Liver (tissue), 9 donors: ENCODE measurements around the gene TRIM17. TPM values are rescaled to one million over a fixed set of nuclear protein-coding genes. Genes with fewer than 3 reads are reported as not detected.

Experiments used
- DNase-seq: peaks from one replicate; pipeline ENCODE4 v3.0.0-alpha.2; 2017; ENCODE audit warnings: low spot score
- H3K27ac ChIP-seq, 2 donors: one replicate each; pipeline ENCODE4 v1.7.0; 2013; ENCODE audit warnings: inconsistent platforms in 2 of 2, low read length in 2 of 2, control low read depth in 1 of 2, low read depth in 1 of 2, mild to moderate bottlenecking in 1 of 2
- H3K27me3 ChIP-seq, 4 donors: one replicate each; pipeline versions ENCODE4 v1.6.1 to v1.7.0; 2013; ENCODE audit warnings: low read length in 3 of 4, inconsistent platforms in 1 of 4, mild to moderate bottlenecking in 1 of 4, moderate library complexity in 1 of 4; ENCODE audit not compliant: control insufficient read depth in 4 of 4, insufficient read depth in 4 of 4
- H3K36me3 ChIP-seq, 4 donors: one replicate each; pipeline versions ENCODE4 v1.6.1 to v1.7.0; 2013; ENCODE audit warnings: low read length in 3 of 4, mild to moderate bottlenecking in 3 of 4, low read depth in 1 of 4, moderate library complexity in 1 of 4; ENCODE audit not compliant: control insufficient read depth in 4 of 4, insufficient read depth in 3 of 4
- H3K4me1 ChIP-seq, 4 donors: one replicate each; pipeline versions ENCODE4 v1.6.1 to v1.7.0; 2013; ENCODE audit warnings: low read length in 3 of 4, mild to moderate bottlenecking in 3 of 4, moderate library complexity in 1 of 4; ENCODE audit not compliant: control insufficient read depth in 4 of 4, insufficient read depth in 4 of 4
- H3K4me3 ChIP-seq, 3 donors: one replicate each; pipeline versions ENCODE4 v1.6.1 to v1.7.0; 2013; ENCODE audit warnings: low read length in 3 of 3, control low read depth in 1 of 3, low read depth in 1 of 3, mild to moderate bottlenecking in 1 of 3
- H3K9ac ChIP-seq, 2 donors: one replicate each; pipeline ENCODE4 v1.7.0; 2013; ENCODE audit warnings: low read length in 2 of 2, mild to moderate bottlenecking in 2 of 2, moderate library complexity in 2 of 2, control low read depth in 1 of 2, low read depth in 1 of 2
- H3K9me3 ChIP-seq, 4 donors: one replicate each; pipeline versions ENCODE4 v1.6.1 to v1.7.0; 2013; ENCODE audit warnings: low read length in 3 of 4; ENCODE audit not compliant: control insufficient read depth in 4 of 4
- EGR1 ChIP-seq, 2 donors: IDR thresholded peaks; 2 replicates each; pipeline ENCODE4 v1.6.1; 2016 to 2018; ENCODE audit warnings: antibody characterized with exemption in 2 of 2, low read depth in 2 of 2
- FOXA1 ChIP-seq: IDR thresholded peaks from 2 replicates; pipeline ENCODE4 v1.6.1; 2016; ENCODE audit warnings: antibody characterized with exemption
- FOXA2 ChIP-seq: IDR thresholded peaks from 2 replicates; pipeline ENCODE4 v1.6.1; 2016; ENCODE audit warnings: antibody characterized with exemption
- GABPA ChIP-seq, 2 donors: IDR thresholded peaks in 1 of 2; conservative IDR thresholded peaks in 1 of 2; 2 replicates each; pipeline ENCODE4 v1.6.1; 2016; ENCODE audit warnings: antibody characterized with exemption in 2 of 2, mild to moderate bottlenecking in 1 of 2, moderate library complexity in 1 of 2
- HNF4A ChIP-seq, 2 donors: conservative IDR thresholded peaks; 2 replicates each; pipeline ENCODE4 v1.6.1; 2016; ENCODE audit warnings: antibody characterized with exemption in 2 of 2, mild to moderate bottlenecking in 2 of 2
- HNF4G ChIP-seq: IDR thresholded peaks from 2 replicates; pipeline ENCODE4 v1.6.1; 2016; ENCODE audit warnings: antibody characterized with exemption
- JUND ChIP-seq, 2 donors: IDR thresholded peaks; 2 replicates each; pipeline ENCODE4 v1.6.1; 2016; ENCODE audit warnings: antibody characterized with exemption in 2 of 2
- RAD21 ChIP-seq, 2 donors: IDR thresholded peaks; 2 replicates each; pipeline ENCODE4 v1.6.1; 2016; ENCODE audit warnings: antibody characterized with exemption in 2 of 2, mild to moderate bottlenecking in 2 of 2
- RXRA ChIP-seq, 2 donors: IDR thresholded peaks; 2 replicates each; pipeline ENCODE4 v1.6.1; 2017 to 2018; ENCODE audit warnings: antibody characterized with exemption in 2 of 2, mild to moderate bottlenecking in 1 of 2
- TAF1 ChIP-seq: conservative IDR thresholded peaks from 2 replicates; pipeline ENCODE4 v1.6.1; 2016; ENCODE audit warnings: antibody characterized with exemption, mild to moderate bottlenecking
- YY1 ChIP-seq: IDR thresholded peaks from 2 replicates; pipeline ENCODE4 v1.6.1; 2016; ENCODE audit warnings: antibody characterized with exemption, mild to moderate bottlenecking
- WGBS: extraction: QIAGEN DNeasy Blood & Tissue Kit; methylation state at CpG from one replicate; pipeline ENCODE4 v1.1.7; 2013; 5-methylcytosine and 5-hydroxymethylcytosine counted together
- polyA plus RNA-seq, 2 donors: library from polyadenylated mRNA; stranded (reverse) in 1 of 2; unstranded in 1 of 2; fragments of 200-250 nt in 1 of 2; fragments of >200 nt in 1 of 2; fragmentation: Nextera tagmentation in 1 of 2; extraction: Ambion mirVana in 1 of 2; gene quantifications; one replicate each; pipeline versions ENCODE4 v1.2.1 to v1.2.3, GENCODE V29; 2013 to 2015
- total RNA-seq, 2 donors: library from RNA; depleted of rRNA; stranded (reverse); fragments of >200 nt; gene quantifications; one replicate each; pipeline ENCODE4 v1.2.3, GENCODE V29; 2014
- TF ChIP-seq, protein P1 (sequence below): fragments of 150-350 bp; IDR thresholded peaks from 2 replicates; pipeline ENCODE4 v1.5.1; 2017; ENCODE audit warnings: improper control_type of control experiment, low read depth, low read length; ENCODE audit not compliant: missing input control
- TF ChIP-seq, protein P2 (sequence below): IDR thresholded peaks from 2 replicates; pipeline ENCODE4 v1.6.1; 2016; ENCODE audit warnings: antibody characterized with exemption, mild to moderate bottlenecking
- TF ChIP-seq, protein P3 (sequence below): IDR thresholded peaks from 2 replicates; pipeline ENCODE4 v1.6.1; 2016; ENCODE audit warnings: antibody characterized with exemption
- TF ChIP-seq, protein P4 (sequence below): IDR thresholded peaks from 2 replicates; pipeline ENCODE4 v1.6.1; 2016; ENCODE audit warnings: antibody characterized with exemption
- TF ChIP-seq, protein P5 (sequence below): IDR thresholded peaks from 2 replicates; pipeline ENCODE4 v1.6.1; 2016; ENCODE audit warnings: antibody characterized with exemption
- donor health status: healthy.
- donor health status: healthy.
- donor health status: healthy.
- donor health status: healthy.
- donor health status: healthy.

Gene TRIM17
- total and polyA plus RNA-seq, 4 donors = 0.08 to 0.49 TPM; not detected in 2

DNA sequence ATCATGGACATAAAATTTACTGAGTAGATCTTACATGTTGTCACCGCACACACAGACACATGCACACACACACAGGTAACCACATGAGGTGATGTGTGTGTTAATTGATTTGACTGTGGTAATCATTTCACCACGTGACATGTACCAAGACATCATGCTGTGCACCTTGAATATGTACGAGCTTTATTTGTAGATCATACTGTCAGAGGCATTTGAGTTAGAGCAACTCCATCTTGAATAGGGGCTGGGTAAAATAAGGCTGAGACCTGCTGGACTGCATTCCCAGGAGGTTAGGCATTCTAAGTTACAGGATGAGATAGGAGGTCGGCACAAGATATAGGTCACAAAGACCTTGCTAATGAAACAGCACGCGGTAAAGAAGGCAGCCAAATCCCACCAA, 31.7 kb upstream of the TRIM17 start:
- Histone ChIP-seq H3K36me3 (no peaks in the 10 kb centered on the region), H3K9me3 (no peaks in the 10 kb centered on the region), H3K4me1 (peaks cover 2 to 10% (median 7%) of the 10 kb centered on the region in 4 donors), H3K4me3 (no peak overlapping the region), H3K9ac (no peak overlapping the region), H3K27ac (no peak overlapping the region), H3K27me3 (peaks cover 0 to 14% (median 0%) of the 10 kb centered on the region in 4 donors)
- 81% methylated on average over 6 of the region's 6 CpGs for WGBS
- DNase-seq = no peak
- TF ChIP-seq, protein P1, sequence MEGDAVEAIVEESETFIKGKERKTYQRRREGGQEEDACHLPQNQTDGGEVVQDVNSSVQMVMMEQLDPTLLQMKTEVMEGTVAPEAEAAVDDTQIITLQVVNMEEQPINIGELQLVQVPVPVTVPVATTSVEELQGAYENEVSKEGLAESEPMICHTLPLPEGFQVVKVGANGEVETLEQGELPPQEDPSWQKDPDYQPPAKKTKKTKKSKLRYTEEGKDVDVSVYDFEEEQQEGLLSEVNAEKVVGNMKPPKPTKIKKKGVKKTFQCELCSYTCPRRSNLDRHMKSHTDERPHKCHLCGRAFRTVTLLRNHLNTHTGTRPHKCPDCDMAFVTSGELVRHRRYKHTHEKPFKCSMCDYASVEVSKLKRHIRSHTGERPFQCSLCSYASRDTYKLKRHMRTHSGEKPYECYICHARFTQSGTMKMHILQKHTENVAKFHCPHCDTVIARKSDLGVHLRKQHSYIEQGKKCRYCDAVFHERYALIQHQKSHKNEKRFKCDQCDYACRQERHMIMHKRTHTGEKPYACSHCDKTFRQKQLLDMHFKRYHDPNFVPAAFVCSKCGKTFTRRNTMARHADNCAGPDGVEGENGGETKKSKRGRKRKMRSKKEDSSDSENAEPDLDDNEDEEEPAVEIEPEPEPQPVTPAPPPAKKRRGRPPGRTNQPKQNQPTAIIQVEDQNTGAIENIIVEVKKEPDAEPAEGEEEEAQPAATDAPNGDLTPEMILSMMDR = no peak

DNA sequence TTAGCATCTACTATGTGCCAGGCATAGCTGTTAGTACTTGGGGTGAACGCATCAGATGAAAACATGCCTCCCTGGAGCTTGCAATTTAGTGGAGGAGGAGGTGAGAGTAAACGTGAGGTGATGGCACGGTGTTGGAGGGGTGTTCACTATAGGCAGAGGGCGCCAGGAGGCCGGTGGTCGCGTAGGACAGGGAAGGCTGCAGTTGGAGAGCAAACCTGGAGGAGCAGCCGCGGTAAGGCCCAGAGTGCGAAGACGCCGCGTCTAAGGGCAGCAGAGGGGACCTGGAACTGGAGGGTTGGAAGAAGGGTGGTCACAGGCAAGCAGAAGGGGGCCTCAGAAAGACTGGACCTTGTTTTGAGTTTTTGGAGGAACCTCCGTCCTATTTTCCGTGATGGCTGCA, 30.2 kb upstream of the TRIM17 start:
- Histone ChIP-seq H3K36me3 (no peaks in the 10 kb centered on the region), H3K9ac (no peak overlapping the region), H3K4me3 (no peak overlapping the region), H3K27ac (no peak overlapping the region), H3K9me3 (no peaks in the 10 kb centered on the region), H3K4me1 (peaks cover 2 to 10% (median 7%) of the 10 kb centered on the region in 4 donors), H3K27me3 (peaks cover 0 to 14% (median under 1%) of the 10 kb centered on the region in 4 donors)
- TF ChIP-seq JUND (IDR thresholded peaks at IDR 0.05) (no peak), FOXA1 (no peak), RXRA (IDR thresholded peaks at IDR 0.05) (no peak), GABPA (IDR thresholded peaks at IDR 0.05 in 1 of 2, conservative IDR thresholded peaks at IDR 0.05 in 1 of 2) (no peak), EGR1 (IDR thresholded peaks at IDR 0.05; ENCODE audit: low read depth in 2 of 2) (no peak), FOXA2 (no peak), HNF4A (conservative IDR thresholded peaks at IDR 0.05) (no peak), TAF1 (no peak), RAD21 (IDR thresholded peaks at IDR 0.05) (no peak), YY1 (no peak), HNF4G (no peak)
- TF ChIP-seq, protein P2, sequence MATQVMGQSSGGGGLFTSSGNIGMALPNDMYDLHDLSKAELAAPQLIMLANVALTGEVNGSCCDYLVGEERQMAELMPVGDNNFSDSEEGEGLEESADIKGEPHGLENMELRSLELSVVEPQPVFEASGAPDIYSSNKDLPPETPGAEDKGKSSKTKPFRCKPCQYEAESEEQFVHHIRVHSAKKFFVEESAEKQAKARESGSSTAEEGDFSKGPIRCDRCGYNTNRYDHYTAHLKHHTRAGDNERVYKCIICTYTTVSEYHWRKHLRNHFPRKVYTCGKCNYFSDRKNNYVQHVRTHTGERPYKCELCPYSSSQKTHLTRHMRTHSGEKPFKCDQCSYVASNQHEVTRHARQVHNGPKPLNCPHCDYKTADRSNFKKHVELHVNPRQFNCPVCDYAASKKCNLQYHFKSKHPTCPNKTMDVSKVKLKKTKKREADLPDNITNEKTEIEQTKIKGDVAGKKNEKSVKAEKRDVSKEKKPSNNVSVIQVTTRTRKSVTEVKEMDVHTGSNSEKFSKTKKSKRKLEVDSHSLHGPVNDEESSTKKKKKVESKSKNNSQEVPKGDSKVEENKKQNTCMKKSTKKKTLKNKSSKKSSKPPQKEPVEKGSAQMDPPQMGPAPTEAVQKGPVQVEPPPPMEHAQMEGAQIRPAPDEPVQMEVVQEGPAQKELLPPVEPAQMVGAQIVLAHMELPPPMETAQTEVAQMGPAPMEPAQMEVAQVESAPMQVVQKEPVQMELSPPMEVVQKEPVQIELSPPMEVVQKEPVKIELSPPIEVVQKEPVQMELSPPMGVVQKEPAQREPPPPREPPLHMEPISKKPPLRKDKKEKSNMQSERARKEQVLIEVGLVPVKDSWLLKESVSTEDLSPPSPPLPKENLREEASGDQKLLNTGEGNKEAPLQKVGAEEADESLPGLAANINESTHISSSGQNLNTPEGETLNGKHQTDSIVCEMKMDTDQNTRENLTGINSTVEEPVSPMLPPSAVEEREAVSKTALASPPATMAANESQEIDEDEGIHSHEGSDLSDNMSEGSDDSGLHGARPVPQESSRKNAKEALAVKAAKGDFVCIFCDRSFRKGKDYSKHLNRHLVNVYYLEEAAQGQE = no peak
- TF ChIP-seq, protein P3, sequence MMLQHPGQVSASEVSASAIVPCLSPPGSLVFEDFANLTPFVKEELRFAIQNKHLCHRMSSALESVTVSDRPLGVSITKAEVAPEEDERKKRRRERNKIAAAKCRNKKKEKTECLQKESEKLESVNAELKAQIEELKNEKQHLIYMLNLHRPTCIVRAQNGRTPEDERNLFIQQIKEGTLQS = no peak
- TF ChIP-seq, protein P4, sequence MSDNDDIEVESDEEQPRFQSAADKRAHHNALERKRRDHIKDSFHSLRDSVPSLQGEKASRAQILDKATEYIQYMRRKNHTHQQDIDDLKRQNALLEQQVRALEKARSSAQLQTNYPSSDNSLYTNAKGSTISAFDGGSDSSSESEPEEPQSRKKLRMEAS = no peak
- TF ChIP-seq, protein P1 = no peak
- TF ChIP-seq, protein P5, sequence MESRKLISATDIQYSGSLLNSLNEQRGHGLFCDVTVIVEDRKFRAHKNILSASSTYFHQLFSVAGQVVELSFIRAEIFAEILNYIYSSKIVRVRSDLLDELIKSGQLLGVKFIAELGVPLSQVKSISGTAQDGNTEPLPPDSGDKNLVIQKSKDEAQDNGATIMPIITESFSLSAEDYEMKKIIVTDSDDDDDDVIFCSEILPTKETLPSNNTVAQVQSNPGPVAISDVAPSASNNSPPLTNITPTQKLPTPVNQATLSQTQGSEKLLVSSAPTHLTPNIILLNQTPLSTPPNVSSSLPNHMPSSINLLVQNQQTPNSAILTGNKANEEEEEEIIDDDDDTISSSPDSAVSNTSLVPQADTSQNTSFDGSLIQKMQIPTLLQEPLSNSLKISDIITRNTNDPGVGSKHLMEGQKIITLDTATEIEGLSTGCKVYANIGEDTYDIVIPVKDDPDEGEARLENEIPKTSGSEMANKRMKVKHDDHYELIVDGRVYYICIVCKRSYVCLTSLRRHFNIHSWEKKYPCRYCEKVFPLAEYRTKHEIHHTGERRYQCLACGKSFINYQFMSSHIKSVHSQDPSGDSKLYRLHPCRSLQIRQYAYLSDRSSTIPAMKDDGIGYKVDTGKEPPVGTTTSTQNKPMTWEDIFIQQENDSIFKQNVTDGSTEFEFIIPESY = no peak
- DNase-seq = no peak
- 49% methylated on average over 15 of the region's 15 CpGs for WGBS
